GM12875 (cell line): ENCODE results near the gene PDE4C.
"Not testable (repeated sequence)": the region's sequence is repeated elsewhere in the genome, so short reads cannot be mapped to it uniquely, and the experiment has no call there.

ENCODE experiments used
- H3K4me3 ChIP-seq: one replicate; pipeline ENCODE4 v1.5.1; 2011; ENCODE audit warnings: low read depth, low read length, control low read depth
- CTCF ChIP-seq: IDR thresholded peaks from 2 replicates; pipeline ENCODE4 v1.5.1; 2011; ENCODE audit warnings: low read depth, mild to moderate bottlenecking, control low read depth, inconsistent platforms, low read length, moderate library complexity, borderline replicate concordance; ENCODE audit not compliant: insufficient read depth

The PDE4C gene

DNA sequence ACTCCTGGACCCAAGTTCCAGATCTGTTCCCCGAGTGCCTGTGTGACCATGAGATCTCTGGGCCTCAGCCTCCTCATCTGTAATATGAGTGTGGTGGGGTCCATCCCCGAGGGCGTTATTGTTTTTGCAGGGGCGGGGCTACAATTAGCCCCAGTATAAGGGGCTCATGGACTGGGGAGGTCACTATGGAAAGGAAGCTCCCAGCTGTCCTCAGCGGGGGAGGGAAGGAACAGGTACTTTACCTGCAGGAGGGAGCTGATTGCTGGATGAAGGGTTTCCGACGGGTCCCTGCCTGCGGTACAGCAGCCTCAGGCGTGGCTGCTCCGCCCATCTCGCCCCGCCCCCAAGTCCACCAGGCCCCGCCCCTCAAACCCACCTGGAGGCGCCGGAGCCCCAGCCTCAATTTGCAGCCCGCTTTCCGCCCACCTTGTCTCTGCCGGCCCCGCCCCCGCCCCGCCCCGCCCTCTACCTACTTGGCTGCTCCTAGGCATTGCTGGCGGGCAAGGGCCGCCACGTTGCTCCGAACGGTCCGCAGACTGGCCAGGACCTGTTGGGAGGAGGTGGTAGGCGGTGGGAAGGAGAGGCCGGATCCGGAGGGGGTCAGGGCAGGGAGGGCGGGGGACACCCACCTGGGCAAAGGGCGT is 5.5 kb downstream of the PDE4C start:
- no peak for TF ChIP-seq CTCF
- no peak overlapping the region for H3K4me3 ChIP-seq

- no peak for TF ChIP-seq CTCF
- H3K4me3 ChIP-seq = no peak overlapping the region
These were observed 6.2 kb downstream of the PDE4C start for GRCh38 chr19:18219911-18220631.

GRCh38 chr19:18218600-18218999 is 7.6 kb downstream of the PDE4C start:
- no peak for TF ChIP-seq CTCF
- no peak overlapping the region for H3K4me3 ChIP-seq

DNA sequence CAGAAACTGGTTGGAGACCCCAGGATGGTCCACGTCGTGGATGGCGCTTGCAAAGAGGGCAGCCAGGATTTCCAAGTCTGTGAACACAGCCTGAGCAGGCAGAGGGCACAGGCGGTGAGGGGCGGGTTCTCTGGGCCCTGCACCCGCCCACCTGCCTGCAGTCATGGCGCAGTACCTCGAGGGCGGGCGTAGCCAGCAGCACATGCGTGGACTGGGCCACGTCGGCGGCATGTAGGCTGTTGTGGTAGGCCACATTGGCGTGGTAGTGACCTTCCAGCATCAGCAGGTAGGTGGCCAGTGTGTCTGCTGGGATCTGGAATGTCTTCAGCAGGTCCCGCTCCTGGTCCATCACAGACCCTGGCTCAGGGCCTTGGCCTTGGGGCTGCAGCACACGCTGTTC is 8.1 kb downstream of the PDE4C start:
- TF ChIP-seq CTCF = no peak
- no peak overlapping the region for H3K4me3 ChIP-seq

- no peak overlapping the region for H3K4me3 ChIP-seq
- TF ChIP-seq CTCF = no peak
These were observed 9.4 kb downstream of the PDE4C start for GRCh38 chr19:18216789-18217188.

DNA sequence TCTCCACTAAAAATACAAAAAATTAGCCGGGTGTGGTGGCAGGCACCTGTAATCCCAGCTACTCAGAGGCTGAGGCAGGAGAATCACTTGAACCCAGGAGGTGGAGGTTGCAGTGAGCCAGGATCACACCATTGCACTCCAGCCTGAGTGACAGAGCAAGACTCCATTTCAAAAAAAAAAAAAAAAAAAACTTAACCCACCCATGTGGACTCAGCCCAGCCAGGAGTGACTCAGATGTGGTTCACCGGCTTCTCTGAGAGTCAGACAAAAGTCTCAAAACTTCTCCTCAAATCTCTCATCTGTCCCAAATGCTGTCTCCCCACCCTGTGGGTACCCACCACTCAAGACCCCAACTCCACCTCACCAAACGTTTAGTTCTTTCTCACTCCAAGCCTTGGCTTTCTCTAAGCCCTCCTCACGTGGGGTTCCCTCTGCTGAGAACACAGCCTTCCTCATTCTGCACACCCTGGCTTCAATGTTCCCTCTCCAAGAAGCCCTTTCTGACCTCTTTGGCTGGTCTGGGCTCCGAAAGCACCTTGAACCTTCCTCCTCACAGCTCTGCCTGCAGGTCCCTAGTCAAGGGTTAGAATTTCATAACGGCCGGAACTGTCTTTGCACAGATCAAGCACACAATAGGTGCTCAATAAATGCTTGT is 11.3 kb downstream of the PDE4C start:
- H3K4me3 ChIP-seq = no peak overlapping the region
- TF ChIP-seq CTCF = no peak

DNA sequence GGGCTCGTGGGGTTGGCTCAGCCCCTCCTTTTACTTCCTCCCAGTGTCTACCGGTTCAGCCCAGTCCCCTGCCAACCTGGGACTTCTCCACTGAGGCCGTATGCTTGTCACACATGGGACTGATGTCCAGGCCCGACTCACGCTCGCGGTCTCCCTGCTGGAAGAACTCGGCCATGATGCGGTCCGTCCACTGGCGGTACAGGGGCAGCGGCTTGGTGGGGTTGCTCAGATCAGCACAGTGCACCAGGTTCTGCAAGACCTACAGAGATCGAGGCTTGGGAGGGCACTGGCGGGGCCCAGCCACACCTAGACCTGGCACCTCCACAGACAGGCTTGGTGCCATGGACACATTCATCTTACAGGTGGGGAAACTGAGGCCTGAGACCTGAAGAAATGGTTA is 14.6 kb downstream of the PDE4C start:
- no peak overlapping the region for H3K4me3 ChIP-seq
- TF ChIP-seq CTCF = no peak

- not testable (repeated sequence) for H3K4me3 ChIP-seq
These were observed 16.3 kb downstream of the PDE4C start for GRCh38 chr19:18209912-18210311.
